ENCODE measurements around the gene ADIPOR1.

ADIPOR1 gene

GRCh38 chr1:203002951-203003350 is 44.8 kb upstream of the ADIPOR1 start:
- Histone ChIP-seq H3K9me3 (replicated peaks in 1 of 2; ENCODE audit: control insufficient read depth in 2 of 2, insufficient read depth in 1 of 2, low read depth in 1 of 2, low read length in 2 of 2) (no peaks in the 10 kb centered on the region), H2AK5ac (ENCODE audit: low read depth, low read length) (no peak overlapping the region), H3K79me1 (ENCODE audit: low read depth, low read length) (no peaks in the 10 kb centered on the region), H3K4me1 (ENCODE audit: control insufficient read depth in 2 of 2, insufficient read depth in 1 of 2, low read depth in 1 of 2, low read length in 2 of 2) (peaks cover 0 to 2% of the 10 kb centered on the region in 2 donors), H2BK12ac (ENCODE audit: low read length) (no peak overlapping the region), H2BK5ac (ENCODE audit: low read length) (no peak overlapping the region), H3K27ac (replicated peaks; ENCODE audit: low read length) (no peak overlapping the region), H4K8ac (ENCODE audit: low read depth, low read length) (no peak overlapping the region), H3K27me3 (ENCODE audit: control insufficient read depth in 3 of 3, insufficient read depth in 3 of 3, low read depth in 1 of 3, low read length in 3 of 3) (no peaks in the 10 kb centered on the region), H3K9ac (ENCODE audit: low read depth, low read length, poor library complexity) (no peak overlapping the region), H2AFZ (ENCODE audit: low read length) (no peak overlapping the region), H3K23ac (ENCODE audit: low read depth, low read length, poor library complexity) (no peak overlapping the region), H2BK120ac (ENCODE audit: low read depth, low read length) (no peak overlapping the region), H3K4ac (ENCODE audit: low read length) (no peak overlapping the region), H3K36me3 (replicated peaks in 1 of 2; ENCODE audit: control insufficient read depth in 2 of 2, insufficient read depth in 2 of 2, low read length in 2 of 2) (no peaks in the 10 kb centered on the region), H2BK15ac (ENCODE audit: low read length) (no peak overlapping the region), H3K14ac (ENCODE audit: low read length) (no peak overlapping the region), H3K4me2 (ENCODE audit: insufficient read depth, low read length, poor library complexity, severe bottlenecking) (no peak overlapping the region), H3K18ac (ENCODE audit: low read length) (no peak overlapping the region), H3K4me3 (ENCODE audit: low read length in 2 of 2) (no peak overlapping the region), H4K91ac (ENCODE audit: low read depth, low read length, poor library complexity) (no peak overlapping the region)
- no peak for DNase-seq (ENCODE audit: low spot score)
- no CpG with 5 or more reads among the region's 1 CpG for WGBS, 2 donors (ENCODE audit: extremely low coverage in 2 of 2, insufficient read length in 2 of 2, insufficient replicate concordance in 1 of 2)

GRCh38 chr1:203001986-203002385 is 43.9 kb upstream of the ADIPOR1 start:
- no peak overlapping the region for H3K4ac ChIP-seq (ENCODE audit: low read length)
- H4K8ac ChIP-seq (ENCODE audit: low read depth, low read length): no peak overlapping the region
- H2BK120ac ChIP-seq (ENCODE audit: low read depth, low read length): no peak overlapping the region
- H3K27ac ChIP-seq (replicated peaks; ENCODE audit: low read length): no peak overlapping the region
- H2BK12ac ChIP-seq (ENCODE audit: low read length): no peak overlapping the region
- WGBS, 2 donors (ENCODE audit: extremely low coverage in 2 of 2, insufficient read length in 2 of 2, insufficient replicate concordance in 1 of 2): no CpG with 5 or more reads among the region's 9 CpGs
- no peak overlapping the region for H3K9ac ChIP-seq (ENCODE audit: low read depth, low read length, poor library complexity)
- H2BK5ac ChIP-seq (ENCODE audit: low read length): no peak overlapping the region
- H2AK5ac ChIP-seq (ENCODE audit: low read depth, low read length): no peak overlapping the region
- H3K23ac ChIP-seq (ENCODE audit: low read depth, low read length, poor library complexity): no peak overlapping the region
- no peak overlapping the region for H3K18ac ChIP-seq (ENCODE audit: low read length)
- no peak overlapping the region for H3K4me2 ChIP-seq (ENCODE audit: insufficient read depth, low read length, poor library complexity, severe bottlenecking)
- no peaks in the 10 kb centered on the region for H3K9me3 ChIP-seq (replicated peaks in 1 of 2; ENCODE audit: control insufficient read depth in 2 of 2, insufficient read depth in 1 of 2, low read depth in 1 of 2, low read length in 2 of 2)
- no peak overlapping the region for H3K4me3 ChIP-seq (ENCODE audit: low read length in 2 of 2)
- no peak overlapping the region for H3K14ac ChIP-seq (ENCODE audit: low read length)
- DNase-seq (ENCODE audit: low spot score): no peak
- H3K4me1 ChIP-seq (ENCODE audit: control insufficient read depth in 2 of 2, insufficient read depth in 1 of 2, low read depth in 1 of 2, low read length in 2 of 2): no peaks in the 10 kb centered on the region
- H3K36me3 ChIP-seq (replicated peaks in 1 of 2; ENCODE audit: control insufficient read depth in 2 of 2, insufficient read depth in 2 of 2, low read length in 2 of 2): no peaks in the 10 kb centered on the region
- H2BK15ac ChIP-seq (ENCODE audit: low read length): no peak overlapping the region
- no peak overlapping the region for H4K91ac ChIP-seq (ENCODE audit: low read depth, low read length, poor library complexity)
- no peaks in the 10 kb centered on the region for H3K27me3 ChIP-seq (ENCODE audit: control insufficient read depth in 3 of 3, insufficient read depth in 3 of 3, low read depth in 1 of 3, low read length in 3 of 3)
- H3K79me1 ChIP-seq (ENCODE audit: low read depth, low read length): no peaks in the 10 kb centered on the region
- H2AFZ ChIP-seq (ENCODE audit: low read length): peak overlapping the region; percentile 47

- H2AFZ ChIP-seq (ENCODE audit: low read length): no peak overlapping the region
- H2BK120ac ChIP-seq (ENCODE audit: low read depth, low read length): no peak overlapping the region
- no peak overlapping the region for H2BK15ac ChIP-seq (ENCODE audit: low read length)
- no peaks in the 10 kb centered on the region for H3K4me1 ChIP-seq (ENCODE audit: control insufficient read depth in 2 of 2, insufficient read depth in 1 of 2, low read depth in 1 of 2, low read length in 2 of 2)
- no peak overlapping the region for H4K91ac ChIP-seq (ENCODE audit: low read depth, low read length, poor library complexity)
- H3K14ac ChIP-seq (ENCODE audit: low read length): no peak overlapping the region
- no peak overlapping the region for H3K4me3 ChIP-seq (ENCODE audit: low read length in 2 of 2)
- H2BK5ac ChIP-seq (ENCODE audit: low read length): no peak overlapping the region
- H4K8ac ChIP-seq (ENCODE audit: low read depth, low read length): no peak overlapping the region
- no peak overlapping the region for H3K4ac ChIP-seq (ENCODE audit: low read length)
- H2AK5ac ChIP-seq (ENCODE audit: low read depth, low read length): no peak overlapping the region
- WGBS, 2 donors (ENCODE audit: extremely low coverage in 2 of 2, insufficient read length in 2 of 2, insufficient replicate concordance in 1 of 2): no CpG with 5 or more reads among the region's 3 CpGs
- no peak overlapping the region for H3K18ac ChIP-seq (ENCODE audit: low read length)
- H3K27ac ChIP-seq (replicated peaks; ENCODE audit: low read length): no peak overlapping the region
- peaks cover 0 to 5% (median 0%) of the 10 kb centered on the region in 3 experiments for H3K27me3 ChIP-seq (ENCODE audit: control insufficient read depth in 3 of 3, insufficient read depth in 3 of 3, low read depth in 1 of 3, low read length in 3 of 3)
- H3K9me3 ChIP-seq (replicated peaks in 1 of 2; ENCODE audit: control insufficient read depth in 2 of 2, insufficient read depth in 1 of 2, low read depth in 1 of 2, low read length in 2 of 2): no peaks in the 10 kb centered on the region
- H3K79me1 ChIP-seq (ENCODE audit: low read depth, low read length): no peaks in the 10 kb centered on the region
- H3K4me2 ChIP-seq (ENCODE audit: insufficient read depth, low read length, poor library complexity, severe bottlenecking): no peak overlapping the region
- H2BK12ac ChIP-seq (ENCODE audit: low read length): no peak overlapping the region
- DNase-seq (ENCODE audit: low spot score): no peak
- no peak overlapping the region for H3K9ac ChIP-seq (ENCODE audit: low read depth, low read length, poor library complexity)
- no peaks in the 10 kb centered on the region for H3K36me3 ChIP-seq (replicated peaks in 1 of 2; ENCODE audit: control insufficient read depth in 2 of 2, insufficient read depth in 2 of 2, low read length in 2 of 2)
- no peak overlapping the region for H3K23ac ChIP-seq (ENCODE audit: low read depth, low read length, poor library complexity)
Observed at GRCh38 chr1:203000217-203000944, 42.3 kb upstream of the ADIPOR1 start.

- H3K14ac ChIP-seq (ENCODE audit: low read length): no peak overlapping the region
- DNase-seq (ENCODE audit: low spot score): peak; percentile 45
- H2BK12ac ChIP-seq (ENCODE audit: low read length): no peak overlapping the region
- no peak overlapping the region for H2BK15ac ChIP-seq (ENCODE audit: low read length)
- H2BK5ac ChIP-seq (ENCODE audit: low read length): no peak overlapping the region
- peak overlapping the region; percentile 69 for H2AFZ ChIP-seq (ENCODE audit: low read length)
- no peaks in the 10 kb centered on the region for H3K36me3 ChIP-seq (replicated peaks in 1 of 2; ENCODE audit: control insufficient read depth in 2 of 2, insufficient read depth in 2 of 2, low read length in 2 of 2)
- no peak overlapping the region for H2BK120ac ChIP-seq (ENCODE audit: low read depth, low read length)
- H3K23ac ChIP-seq (ENCODE audit: low read depth, low read length, poor library complexity): no peak overlapping the region
- no peak overlapping the region for H3K9ac ChIP-seq (ENCODE audit: low read depth, low read length, poor library complexity)
- no peak overlapping the region for H4K91ac ChIP-seq (ENCODE audit: low read depth, low read length, poor library complexity)
- H3K4me3 ChIP-seq (ENCODE audit: low read length in 2 of 2): no peak overlapping the region
- no peak overlapping the region for H3K4ac ChIP-seq (ENCODE audit: low read length)
- H3K4me1 ChIP-seq (ENCODE audit: control insufficient read depth in 2 of 2, insufficient read depth in 1 of 2, low read depth in 1 of 2, low read length in 2 of 2): no peaks in the 10 kb centered on the region
- H3K9me3 ChIP-seq (replicated peaks in 1 of 2; ENCODE audit: control insufficient read depth in 2 of 2, insufficient read depth in 1 of 2, low read depth in 1 of 2, low read length in 2 of 2): no peaks in the 10 kb centered on the region
- no peak overlapping the region for H3K27ac ChIP-seq (replicated peaks; ENCODE audit: low read length)
- no peak overlapping the region for H4K8ac ChIP-seq (ENCODE audit: low read depth, low read length)
- WGBS, 2 donors (ENCODE audit: extremely low coverage in 2 of 2, insufficient read length in 2 of 2, insufficient replicate concordance in 1 of 2): no CpG with 5 or more reads among the region's 14 CpGs
- no peaks in the 10 kb centered on the region for H3K79me1 ChIP-seq (ENCODE audit: low read depth, low read length)
- no peak overlapping the region for H3K4me2 ChIP-seq (ENCODE audit: insufficient read depth, low read length, poor library complexity, severe bottlenecking)
- H3K27me3 ChIP-seq (ENCODE audit: control insufficient read depth in 3 of 3, insufficient read depth in 3 of 3, low read depth in 1 of 3, low read length in 3 of 3): peaks cover 0 to 5% (median 0%) of the 10 kb centered on the region in 3 experiments
- H2AK5ac ChIP-seq (ENCODE audit: low read depth, low read length): no peak overlapping the region
- H3K18ac ChIP-seq (ENCODE audit: low read length): no peak overlapping the region
Observed at GRCh38 chr1:202998836-202999750, 41.0 kb upstream of the ADIPOR1 start.
